ENCODE data around the gene HS6ST3.

The HS6ST3 gene

GRCh38 chr13:96726651-96727050 lies 636.7 kb downstream of the HS6ST3 start:
- H3K4me3 ChIP-seq (ENCODE audit: low read length): no peak overlapping the region
- TF ChIP-seq CTCF (conservative IDR thresholded peaks at IDR 0.05; ENCODE audit: low read length): no peak
- DNase-seq (ENCODE audit: low read depth): no peak

GRCh38 chr13:96728463-96728862 lies 638.6 kb downstream of the HS6ST3 start:
- no peak for DNase-seq (ENCODE audit: low read depth)
- H3K4me3 ChIP-seq (ENCODE audit: low read length): no peak overlapping the region
- TF ChIP-seq CTCF (conservative IDR thresholded peaks at IDR 0.05; ENCODE audit: low read length): no peak

- H3K4me3 ChIP-seq (ENCODE audit: low read length): no peak overlapping the region
- no peak for DNase-seq (ENCODE audit: low read depth)
Observed at GRCh38 chr13:96730676-96731075, 640.8 kb downstream of the HS6ST3 start.

GRCh38 chr13:96734499-96734898 lies 644.6 kb downstream of the HS6ST3 start:
- H3K4me3 ChIP-seq (ENCODE audit: low read length): no peak overlapping the region
- no peak for DNase-seq (ENCODE audit: low read depth)
- TF ChIP-seq CTCF (conservative IDR thresholded peaks at IDR 0.05; ENCODE audit: low read length): no peak

More at GRCh38 chr13:96730676-96731075, 640.8 kb downstream of the HS6ST3 start:
- no peak for TF ChIP-seq CTCF (conservative IDR thresholded peaks at IDR 0.05; ENCODE audit: low read length)

- no peak overlapping the region for H3K4me3 ChIP-seq (ENCODE audit: low read length)
- DNase-seq (ENCODE audit: low read depth): no peak
- no peak for TF ChIP-seq CTCF (conservative IDR thresholded peaks at IDR 0.05; ENCODE audit: low read length)
Observed at GRCh38 chr13:96741779-96742178, 651.9 kb downstream of the HS6ST3 start.

- TF ChIP-seq CTCF (conservative IDR thresholded peaks at IDR 0.05; ENCODE audit: low read length): no peak
- no peak overlapping the region for H3K4me3 ChIP-seq (ENCODE audit: low read length)
- no peak for DNase-seq (ENCODE audit: low read depth)
Observed at GRCh38 chr13:96743296-96744089, 653.6 kb downstream of the HS6ST3 start.

All from AG10803 (cell line).